WI38 (cell line): ENCODE results near the gene TMEM273.

ENCODE experiments used
- H3K4me3 ChIP-seq: 2 replicates; pipeline ENCODE4 v1.5.1; 2011; ENCODE audit warnings: low read depth, mild to moderate bottlenecking, control low read depth, low read length
- TF ChIP-seq, protein P1 (sequence below): IDR thresholded peaks from 2 replicates; pipeline ENCODE4 v1.5.1; 2012; ENCODE audit warnings: low read depth, mild to moderate bottlenecking, control low read depth, low read length

TMEM273 gene

GRCh38 chr10:49134327-49134726 lies 53.9 kb downstream of the TMEM273 start:
- no peak overlapping the region for H3K4me3 ChIP-seq

GRCh38 chr10:49133706-49134248 lies 54.4 kb downstream of the TMEM273 start, which contains the start of gene FAM170B:
Gene FAM170B (minus strand): TSS chr10:49134021. CDS start chr10:49133918, 103 bp downstream.
- TF ChIP-seq, protein P1, sequence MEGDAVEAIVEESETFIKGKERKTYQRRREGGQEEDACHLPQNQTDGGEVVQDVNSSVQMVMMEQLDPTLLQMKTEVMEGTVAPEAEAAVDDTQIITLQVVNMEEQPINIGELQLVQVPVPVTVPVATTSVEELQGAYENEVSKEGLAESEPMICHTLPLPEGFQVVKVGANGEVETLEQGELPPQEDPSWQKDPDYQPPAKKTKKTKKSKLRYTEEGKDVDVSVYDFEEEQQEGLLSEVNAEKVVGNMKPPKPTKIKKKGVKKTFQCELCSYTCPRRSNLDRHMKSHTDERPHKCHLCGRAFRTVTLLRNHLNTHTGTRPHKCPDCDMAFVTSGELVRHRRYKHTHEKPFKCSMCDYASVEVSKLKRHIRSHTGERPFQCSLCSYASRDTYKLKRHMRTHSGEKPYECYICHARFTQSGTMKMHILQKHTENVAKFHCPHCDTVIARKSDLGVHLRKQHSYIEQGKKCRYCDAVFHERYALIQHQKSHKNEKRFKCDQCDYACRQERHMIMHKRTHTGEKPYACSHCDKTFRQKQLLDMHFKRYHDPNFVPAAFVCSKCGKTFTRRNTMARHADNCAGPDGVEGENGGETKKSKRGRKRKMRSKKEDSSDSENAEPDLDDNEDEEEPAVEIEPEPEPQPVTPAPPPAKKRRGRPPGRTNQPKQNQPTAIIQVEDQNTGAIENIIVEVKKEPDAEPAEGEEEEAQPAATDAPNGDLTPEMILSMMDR, result no peak
- no peak within 1 kb of the TSS for H3K4me3 ChIP-seq

More at GRCh38 chr10:49134327-49134726, 53.9 kb downstream of the TMEM273 start:
- TF ChIP-seq, protein P1, result no peak

- no peak overlapping the region for H3K4me3 ChIP-seq
- TF ChIP-seq, protein P1, result no peak
Measured at GRCh38 chr10:49132362-49132737, 55.8 kb downstream of the TMEM273 start.

DNA sequence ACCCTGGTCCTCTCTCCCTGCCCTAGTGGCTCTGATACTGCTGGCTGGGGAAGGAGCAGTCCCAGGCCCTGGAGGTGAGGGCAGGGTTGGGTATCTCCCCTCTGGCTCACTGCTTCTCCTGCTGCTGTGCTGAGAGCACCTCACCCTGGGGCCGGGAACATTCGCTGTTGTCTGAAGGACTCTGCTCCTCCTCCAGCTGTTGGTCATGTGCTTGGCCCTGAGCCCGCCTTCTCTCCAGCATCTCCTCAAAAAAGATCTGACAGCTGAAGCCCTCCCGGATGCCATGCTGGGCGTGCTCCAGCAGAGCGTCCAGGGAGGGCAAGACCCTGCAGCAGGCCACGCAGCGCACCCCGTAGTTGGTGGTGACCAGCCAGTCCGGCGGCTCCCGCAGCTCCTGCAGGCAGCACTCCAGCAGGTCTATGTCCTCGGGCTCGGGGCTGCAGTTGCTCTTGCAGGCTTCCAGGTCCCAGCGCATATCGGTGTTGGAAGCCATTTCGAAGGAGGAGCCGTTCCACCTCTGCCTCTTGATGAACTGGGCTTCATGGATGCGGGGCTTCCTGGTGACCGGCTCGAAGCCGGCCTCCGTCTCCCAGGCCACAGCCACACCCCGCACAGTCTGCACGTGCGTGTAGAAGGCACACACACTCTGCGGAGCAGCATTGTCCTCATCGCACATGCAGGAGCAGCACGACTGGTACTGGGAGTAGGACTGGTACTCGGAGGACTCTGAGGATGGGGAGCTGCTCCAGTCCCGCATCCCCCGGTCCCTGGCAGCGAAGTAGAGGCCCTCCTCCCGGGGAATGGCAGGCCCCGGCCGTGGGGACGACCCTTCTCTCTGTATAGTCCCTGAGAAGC lies 56.5 kb downstream of the TMEM273 start:
- no peak overlapping the region for H3K4me3 ChIP-seq
- TF ChIP-seq, protein P1, result no peak

DNA sequence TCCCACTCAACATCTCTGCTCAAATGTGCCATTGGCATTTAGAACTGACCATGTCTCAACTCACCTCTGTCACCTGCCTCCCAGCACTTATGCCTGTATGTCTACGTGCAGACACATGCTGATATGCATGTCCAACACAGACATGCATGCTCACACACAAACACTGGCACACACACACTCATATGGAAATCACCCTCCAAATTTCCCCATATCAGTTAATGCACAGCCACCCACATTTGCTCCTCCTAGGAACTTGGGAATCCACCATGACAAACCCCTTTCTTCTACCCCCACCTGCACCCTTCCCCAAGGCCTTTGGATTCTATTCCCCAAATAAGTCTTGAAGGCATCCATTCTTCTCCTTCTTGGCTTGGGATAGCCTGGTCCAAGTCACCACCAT lies 58.8 kb downstream of the TMEM273 start:
- TF ChIP-seq, protein P1, result no peak
- no peak overlapping the region for H3K4me3 ChIP-seq

DNA sequence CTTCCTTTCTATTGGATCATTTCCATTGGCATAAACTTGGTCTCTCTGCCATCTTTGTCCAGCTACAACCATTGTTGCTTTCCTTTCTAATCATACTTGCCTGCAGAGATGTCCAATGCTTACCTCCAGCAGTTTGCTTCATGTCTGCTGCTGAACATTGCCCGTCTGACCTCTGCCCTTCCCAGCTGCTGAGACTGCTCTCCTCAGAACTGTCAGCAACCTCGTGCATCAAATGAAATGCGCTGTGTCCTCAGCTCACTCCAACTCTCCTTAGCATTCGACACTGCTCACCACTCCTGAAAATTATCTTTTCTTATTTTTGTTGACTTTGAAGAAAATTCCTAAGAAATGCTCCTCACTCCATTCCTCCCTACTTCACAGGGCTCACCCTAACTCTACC lies 59.3 kb downstream of the TMEM273 start:
- H3K4me3 ChIP-seq, result no peak overlapping the region
- TF ChIP-seq, protein P1, result no peak
